Dedifferentiated amniotic fluid mesenchymal stem cell (primary cell): ENCODE results near the gene JPT1.
"Not testable (repeated sequence)": the region's sequence is repeated elsewhere in the genome, so short reads cannot be mapped to it uniquely, and the experiment has no call there.

Experiments used
- DNase-seq: peaks from one replicate; pipeline ENCODE4 v3.0.0-alpha.2; 2016; ENCODE audit errors: extremely low spot score

Gene JPT1

DNA sequence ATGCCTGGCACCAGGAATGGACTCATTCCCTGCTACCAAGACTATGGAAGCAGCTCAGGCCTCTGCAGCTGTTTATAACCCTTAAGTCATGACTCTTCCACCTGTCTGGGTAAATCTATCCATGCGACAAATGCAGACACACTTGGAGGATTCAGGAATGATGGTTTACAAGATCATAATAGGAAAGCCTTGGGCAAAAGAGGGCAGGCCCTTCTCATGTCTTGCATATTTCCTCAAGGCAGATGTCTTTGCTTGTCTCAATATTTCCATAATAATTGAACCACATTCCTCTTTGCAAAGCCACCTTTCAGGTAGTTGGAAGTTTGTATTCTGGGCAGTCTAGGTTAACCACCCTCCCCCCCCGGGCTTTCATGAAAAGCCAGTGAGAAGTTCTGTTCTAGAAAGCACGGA, 884 bp upstream of the JPT1 start:
- no peak for DNase-seq

DNA sequence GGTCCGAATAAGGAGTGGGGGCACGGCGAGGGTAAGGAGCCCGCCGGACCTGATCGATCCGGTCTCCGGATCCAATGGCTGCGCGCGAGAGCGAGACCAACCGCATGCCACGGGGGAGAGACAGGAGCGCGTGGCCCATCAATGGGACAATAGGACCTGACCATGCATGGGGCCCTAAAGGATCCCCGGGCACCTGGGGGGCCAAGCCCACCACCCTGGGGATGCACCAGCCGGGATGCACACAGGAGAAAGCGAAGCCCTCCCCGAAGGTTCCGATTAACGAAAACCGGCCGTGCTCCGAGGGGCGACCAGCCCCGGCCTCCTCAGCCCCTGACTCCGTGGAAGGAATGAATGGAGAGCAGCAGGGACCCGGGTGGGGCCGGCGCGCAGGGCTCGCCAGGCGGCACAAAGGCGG, 525 bp downstream of the JPT1 start:
- DNase-seq = no peak

DNA sequence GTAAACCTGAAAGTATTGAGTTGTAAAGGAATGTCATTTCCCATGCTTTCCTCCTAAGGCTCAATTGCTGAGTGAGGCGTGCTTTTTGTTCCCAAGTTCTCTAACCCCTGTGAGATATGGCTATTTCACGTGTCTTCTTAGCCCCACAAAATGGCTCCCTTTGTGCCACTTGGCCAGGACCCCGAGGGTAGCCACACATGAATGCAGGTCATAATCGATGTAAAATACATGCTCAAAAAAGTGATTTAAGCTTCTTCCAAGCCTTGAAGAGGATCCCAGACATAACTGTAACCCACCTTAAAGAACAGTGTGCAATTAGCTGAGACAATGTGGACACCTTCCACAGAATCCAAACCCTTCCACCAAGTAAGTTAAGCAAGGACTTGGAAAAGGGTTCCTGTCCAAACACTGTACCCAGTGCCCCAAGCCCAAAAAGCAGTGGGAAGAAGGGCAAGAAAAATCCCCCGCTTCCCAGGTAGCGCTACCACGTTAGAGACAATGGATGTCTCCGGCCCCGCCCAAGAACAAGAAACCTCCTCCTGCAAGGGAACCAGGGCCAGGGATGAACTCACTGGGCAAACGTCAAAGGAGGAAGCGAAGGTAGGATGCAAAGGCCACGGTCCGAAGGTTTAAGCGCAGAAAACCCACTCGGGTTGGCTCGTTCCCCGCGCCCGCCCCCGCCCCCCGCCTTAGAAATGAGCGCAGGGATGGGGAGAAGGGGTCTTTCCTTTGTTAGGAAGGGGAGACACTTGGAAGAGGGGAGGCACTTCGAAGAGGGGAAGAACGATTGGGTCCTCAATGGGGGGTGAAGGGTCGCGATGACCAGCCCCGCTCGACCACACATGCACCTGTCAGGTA, 1.2 kb downstream of the JPT1 start:
- no peak for DNase-seq

DNA sequence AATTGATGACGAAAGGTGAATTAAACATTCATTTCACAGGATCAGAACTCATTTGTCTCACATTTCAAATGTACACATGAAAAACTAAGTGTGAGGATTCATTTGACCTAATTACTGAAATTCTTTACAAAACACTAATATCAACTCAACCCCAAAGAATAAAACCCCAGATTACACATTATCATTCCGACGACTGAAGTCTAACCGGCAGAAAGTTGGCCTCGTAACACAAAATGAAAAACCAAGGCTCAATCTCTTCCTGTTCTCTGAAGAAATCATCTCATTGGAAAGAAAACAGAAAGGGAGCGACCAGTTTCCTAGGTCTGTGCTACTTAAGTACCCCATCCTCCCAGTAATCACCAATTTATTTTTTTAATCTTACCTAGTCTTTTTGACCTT, 1.8 kb downstream of the JPT1 start:
- no peak for DNase-seq

DNA sequence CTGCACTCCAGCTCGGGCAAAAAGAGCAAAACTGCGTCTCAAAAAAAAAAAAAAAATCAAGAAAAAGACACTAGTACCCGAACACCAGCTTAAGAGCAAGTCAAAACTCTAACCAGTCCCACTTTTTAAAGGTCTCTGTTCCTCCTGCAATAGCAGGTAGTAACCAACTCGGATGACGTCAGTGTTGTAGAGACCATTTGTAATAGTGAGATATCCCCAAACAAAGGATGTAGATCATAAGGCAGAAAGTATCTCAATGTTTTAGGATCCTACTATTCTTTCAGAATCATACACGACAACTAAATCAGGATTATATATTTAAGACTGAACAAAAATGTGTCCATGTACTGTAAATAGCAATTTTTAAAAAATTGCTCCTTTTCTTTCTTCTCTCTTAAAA, 2.4 kb downstream of the JPT1 start:
- DNase-seq = no peak

DNA sequence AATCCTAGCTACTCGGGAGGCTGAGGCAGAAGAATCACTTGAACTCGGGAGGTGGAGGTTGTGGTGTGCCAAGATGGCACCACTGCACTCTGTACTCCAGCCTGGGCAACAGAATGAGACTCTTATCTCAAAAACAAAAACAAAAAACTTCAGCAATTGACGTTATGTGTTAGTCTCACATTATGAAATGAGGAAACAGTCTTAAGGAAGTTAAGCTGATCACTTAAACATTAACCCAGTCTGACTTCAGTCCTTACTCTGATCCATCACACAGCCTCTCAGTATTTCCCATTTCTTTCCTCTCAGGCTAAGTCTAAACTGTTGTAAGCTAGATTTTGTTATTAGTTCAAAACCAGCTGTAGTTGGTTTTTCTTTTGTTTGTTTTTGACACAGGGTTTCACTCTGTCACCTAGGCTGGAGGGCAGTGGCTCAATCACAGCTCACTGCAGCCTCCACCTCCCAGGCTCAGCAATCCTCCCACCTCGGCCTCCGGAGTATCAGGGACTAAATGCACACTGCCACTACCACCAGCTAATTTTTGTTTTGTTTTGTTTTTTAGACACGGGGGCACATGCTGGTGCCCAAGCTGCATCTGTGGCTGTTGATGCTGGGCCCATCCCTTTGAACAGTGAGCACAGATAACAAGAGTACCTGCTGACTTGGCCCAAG, 6.3 kb downstream of the JPT1 start:
- DNase-seq = no peak

DNA sequence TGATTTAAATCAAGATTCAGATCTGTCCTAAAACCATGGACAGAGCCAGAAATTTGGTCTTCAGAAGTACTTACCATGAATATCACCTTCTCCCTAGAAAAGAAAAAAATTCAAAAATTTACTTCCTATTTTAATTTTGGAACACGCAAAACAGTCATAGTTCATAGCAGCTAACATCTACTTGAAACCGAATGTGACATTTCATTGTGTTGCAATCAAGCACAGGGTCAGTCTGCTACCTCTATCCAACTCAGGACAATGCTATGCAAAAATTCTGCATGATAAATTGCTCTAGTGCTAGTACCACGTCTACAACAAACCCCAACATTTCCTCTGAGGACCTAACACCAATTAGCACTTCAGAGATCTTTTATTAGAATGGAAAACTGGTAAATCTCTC, 7.7 kb downstream of the JPT1 start:
- DNase-seq = no peak

DNA sequence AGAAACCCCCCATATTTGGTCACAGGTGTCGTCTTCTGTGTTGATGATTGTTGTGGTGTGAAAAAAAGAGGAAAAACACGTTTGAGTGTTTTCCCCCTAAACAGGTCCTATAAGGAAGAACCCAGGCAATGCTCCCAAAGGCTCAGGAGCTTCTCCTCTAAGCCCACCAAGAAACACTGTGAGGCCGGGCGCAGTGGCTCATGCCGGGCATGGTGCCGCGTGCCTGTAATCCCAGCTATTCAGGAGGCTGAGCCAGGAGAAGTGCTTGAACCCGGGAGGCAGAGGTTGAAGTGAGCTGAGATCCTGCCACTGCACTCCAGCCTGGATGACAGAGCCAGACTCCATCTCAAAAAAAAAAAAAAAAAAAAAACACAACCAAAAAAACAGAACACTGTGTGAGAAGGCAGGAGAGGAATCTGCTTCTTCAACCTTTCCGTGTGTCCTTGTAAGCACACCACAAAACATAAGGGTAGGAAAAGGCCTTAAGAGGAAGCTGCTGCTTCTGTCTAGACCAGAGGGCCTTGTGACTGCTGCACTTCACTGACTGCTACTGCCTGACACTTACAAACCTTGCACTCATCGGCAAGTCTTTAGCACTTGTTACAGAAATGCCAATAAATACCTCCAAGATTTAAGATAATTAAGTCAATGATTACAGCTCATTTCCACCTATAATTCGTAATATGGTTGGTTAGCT, 9.3 kb downstream of the JPT1 start:
- no peak for DNase-seq

DNA sequence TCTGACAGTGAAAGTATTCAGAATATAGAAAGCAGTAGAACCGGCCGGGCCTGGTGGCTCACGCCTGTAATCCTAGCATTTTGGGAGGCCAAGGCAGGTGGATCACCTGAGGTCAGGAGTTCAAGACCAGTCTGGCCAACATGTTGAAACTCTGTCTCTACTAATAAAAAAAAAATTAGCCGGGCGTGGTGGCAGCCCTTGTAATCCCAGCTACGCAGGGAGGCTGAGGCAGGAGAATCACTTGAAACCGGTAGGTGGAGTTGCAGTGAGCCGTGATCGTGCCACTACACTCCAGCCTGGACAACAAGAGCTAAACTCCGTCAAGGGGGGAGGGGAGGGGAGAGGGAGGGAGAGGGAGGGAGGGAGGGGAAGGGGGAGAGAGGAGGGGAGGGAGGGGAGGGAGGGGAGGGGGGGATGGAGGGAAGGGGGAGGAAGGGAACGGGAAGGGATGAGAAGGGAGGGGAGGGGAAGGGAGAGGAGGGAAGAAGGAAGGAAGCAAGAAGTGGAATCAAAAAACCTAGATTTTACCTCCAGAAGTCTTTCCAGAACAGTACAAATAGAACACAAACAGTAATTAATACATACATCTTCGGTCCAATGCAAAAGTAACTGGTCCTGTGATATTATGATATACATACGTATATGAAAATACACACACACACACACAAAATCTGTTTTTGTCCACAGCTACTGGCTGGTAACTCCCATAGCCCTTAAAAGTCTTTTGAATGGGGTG, 11.9 kb downstream of the JPT1 start:
- no peak for DNase-seq

DNA sequence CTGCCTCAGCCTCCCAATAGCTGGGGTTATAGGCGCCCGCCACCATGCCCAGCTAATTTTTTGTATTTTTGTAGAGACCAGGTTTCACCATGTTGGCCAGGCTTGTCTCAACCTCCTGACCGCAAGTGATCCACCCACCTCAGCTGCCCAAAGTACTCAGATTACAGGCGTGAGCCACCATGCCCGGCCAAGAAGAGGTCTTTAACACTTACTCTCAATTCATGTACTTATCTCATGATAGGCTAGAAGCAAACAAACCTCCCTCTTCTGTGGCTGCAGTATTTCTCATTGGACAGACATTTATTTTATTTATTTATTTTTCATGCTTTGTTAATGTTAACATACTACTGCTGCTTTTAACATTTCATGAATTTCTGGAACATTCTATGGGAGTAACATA, 15.8 kb downstream of the JPT1 start:
- DNase-seq = no peak

DNA sequence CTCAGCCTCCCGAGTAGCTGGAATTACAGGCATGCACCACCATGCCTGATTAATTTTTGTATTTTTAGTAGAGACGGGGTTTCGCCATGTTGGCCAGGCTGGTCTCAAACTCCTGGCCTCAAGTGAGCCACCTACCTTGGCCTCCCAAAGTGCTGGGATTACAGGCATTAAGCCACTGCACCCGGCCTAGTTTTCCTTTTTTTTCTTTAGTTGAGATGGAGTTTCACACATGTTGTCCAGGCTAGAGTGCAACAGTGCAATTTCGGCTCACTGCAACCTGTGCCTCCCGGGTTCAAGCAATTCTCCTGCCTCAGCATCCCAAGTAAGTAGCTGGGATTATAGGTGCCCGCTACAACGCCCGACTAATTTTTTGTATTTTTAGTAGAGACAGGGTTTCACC, 16.6 kb downstream of the JPT1 start:
- not testable (repeated sequence) for DNase-seq

DNA sequence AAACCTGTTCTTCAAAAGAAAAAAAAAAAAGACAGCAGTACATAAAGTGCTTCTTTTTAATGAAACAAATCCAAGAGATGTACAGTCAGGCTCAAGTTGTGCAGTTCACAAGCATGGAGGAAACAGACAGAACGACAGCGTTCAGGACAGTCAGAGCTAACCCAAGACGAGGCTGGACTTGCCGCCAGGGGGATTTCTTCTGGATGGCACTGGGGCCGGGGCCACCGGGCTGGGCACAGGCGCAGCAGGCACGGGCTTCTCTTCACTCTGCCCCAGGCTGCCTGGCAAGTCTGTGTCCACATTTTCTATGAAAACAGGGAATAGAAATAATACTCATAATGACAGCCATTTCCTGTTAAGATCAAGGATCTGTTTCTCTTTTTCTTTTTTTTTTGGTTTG, 18.4 kb downstream of the JPT1 start:
- DNase-seq = no peak

DNA sequence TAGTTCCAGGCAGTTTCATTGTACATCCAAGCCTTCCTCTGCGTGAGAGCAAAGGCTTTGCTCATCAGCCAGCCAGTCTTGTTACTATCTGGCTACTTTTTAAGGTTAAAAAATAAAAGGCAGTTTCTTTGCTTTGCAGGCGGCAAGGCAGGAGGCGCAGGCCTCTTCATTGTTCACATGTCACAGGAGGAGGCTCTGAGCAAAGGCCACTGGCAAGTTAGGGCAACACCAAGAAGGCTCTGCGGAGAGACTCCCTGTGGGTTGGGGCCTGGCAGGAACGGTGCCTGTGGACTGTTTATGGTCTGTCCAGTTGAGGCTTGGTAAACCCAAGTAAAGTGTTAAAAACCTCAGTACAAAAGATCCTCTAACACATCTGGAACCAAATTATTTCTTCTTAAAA, 18.9 kb downstream of the JPT1 start:
- DNase-seq = no peak

DNA sequence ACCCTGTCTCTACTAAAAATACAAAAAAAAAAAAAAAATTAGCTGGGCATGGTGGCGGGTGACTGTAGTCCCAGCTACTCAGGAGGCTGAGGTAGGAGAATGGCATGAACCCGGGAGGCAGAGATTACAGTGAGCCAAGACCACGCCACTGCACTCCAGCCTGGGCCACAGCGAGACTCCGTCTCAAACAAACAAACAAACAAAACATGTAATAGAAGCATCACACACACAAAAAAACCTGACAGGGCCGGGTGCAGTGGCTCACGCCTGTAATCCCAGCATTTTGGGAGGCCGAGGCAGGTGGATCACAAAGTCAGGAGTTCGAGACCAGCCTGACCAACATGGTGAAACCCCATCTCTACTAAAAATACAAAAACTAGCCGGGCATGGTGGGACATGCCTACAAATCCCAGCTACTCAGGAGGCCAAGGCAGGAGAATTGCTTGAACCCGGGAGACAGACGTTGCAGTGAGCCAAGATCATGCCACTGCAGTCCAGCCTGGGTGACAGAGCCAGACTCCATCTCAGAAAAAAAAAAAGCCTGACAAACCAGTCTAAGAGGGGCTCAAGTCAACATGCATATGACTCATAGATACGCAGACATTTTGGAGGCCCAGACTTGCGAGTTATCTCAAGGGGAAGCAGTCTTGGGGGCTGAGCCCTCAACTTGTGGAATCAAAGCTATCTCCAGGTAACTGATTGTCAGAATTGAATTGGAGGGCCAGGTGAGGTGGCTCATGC, 20.5 kb downstream of the JPT1 start:
- not testable (repeated sequence) for DNase-seq

DNA sequence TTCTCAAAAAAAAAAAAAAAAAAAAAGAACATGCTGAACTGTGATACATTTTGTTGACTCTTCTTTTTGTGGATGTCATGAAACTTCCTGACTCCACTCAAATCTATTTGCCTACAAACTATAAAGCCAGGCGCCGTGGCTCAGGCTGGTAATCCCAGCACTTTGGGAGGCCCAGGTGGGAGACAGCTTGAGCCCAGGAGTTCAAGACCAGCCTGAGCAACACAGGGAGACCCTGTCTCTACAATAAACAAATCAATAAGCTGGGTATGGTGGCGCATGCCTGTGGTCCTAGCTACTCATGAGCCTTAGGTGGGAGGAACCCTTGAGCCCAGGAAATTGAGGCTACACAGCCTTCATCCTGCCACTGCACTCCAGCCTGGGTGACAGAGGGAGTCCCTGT, 21.3 kb downstream of the JPT1 start:
- DNase-seq = no peak

DNA sequence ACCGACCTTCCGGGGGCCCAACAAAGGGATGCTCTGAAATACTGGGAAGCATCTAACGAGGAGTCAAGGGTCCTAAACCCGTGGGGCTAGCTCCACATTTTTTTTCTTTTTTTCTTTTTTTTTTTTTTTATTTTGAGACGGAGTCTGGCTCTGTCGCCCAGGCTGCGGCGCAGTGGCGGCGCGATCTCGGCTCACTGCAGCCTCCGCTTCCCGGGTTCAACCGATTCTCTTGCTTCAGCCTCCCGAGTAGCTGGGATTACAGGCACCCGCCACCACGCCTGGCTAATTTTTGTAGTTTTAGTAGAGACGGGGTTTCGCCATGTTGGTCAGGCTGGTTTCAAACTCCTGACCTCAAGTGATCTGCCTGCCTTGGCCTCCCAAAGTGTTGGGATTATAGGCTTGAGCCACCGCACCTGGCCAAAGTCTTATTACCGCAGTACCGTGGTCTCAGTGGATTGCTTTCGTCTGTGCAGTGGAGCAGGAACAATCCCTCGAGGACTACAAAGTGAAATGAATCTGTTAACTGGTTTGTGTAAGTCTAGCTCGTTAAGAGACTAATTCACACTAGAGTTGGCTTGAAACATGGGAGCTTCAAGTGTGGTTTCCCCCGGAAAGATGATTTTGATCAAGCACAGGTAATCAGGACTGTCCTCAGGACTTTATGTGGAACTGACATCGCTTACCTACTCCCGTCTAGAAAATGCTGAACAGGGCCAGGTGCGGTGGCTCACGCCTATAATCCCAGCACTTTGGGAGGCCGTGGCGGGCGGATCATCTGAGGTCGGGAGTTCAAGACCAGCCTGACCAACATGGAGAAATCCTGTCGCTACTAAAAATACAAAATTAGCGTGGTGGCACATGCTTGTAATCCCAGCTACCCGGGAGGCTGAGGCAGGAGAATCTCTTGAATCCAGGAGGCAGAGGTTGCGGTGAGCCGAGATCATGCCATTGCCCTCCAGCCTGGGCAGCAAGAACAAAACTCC, 22.0 kb downstream of the JPT1 start:
- not testable (repeated sequence) for DNase-seq

DNA sequence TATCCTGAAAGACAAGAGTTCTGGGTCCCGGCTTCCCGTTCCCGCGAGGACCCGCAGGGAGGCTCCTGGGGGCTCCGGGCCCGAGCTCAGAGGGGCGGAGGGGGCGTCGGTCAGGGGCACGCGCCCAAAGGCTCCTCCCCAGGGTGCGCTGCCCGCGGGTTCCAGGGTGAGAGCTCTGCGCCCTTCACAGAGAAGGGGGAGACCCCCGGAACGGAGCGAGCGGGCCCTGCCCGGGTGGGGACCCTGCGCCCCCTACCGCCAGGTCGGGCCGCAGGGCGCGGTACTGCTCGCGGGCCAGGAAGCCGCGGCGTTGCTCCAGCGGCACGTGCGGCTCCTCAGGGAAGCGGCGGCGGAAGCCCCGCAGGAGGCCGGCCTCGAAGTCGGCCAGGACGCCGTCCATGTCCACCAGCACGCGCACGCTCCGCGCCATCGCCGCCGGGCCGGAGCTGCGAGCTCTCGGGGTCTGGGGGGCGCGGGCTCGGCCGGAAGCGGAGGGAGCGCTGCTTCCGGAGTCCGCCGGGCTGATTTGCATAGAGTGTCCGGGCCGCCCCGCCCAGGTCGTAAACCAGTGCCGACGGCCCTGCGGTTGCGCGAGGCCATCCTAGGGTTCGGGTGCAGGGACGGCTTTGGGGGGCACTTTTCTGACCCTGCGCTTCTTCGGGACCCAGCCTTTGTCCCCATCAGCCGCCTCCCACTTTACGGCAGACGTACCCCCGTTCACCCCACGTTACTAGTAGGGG, 22.9 kb downstream of the JPT1 start, which contains the start of gene NT5C:
NT5C (minus strand) TSS at position 465 of the 740 bp plus-strand sequence; CDS start at position 430, 35 bp downstream.
- DNase-seq = peak; percentile 58

DNA sequence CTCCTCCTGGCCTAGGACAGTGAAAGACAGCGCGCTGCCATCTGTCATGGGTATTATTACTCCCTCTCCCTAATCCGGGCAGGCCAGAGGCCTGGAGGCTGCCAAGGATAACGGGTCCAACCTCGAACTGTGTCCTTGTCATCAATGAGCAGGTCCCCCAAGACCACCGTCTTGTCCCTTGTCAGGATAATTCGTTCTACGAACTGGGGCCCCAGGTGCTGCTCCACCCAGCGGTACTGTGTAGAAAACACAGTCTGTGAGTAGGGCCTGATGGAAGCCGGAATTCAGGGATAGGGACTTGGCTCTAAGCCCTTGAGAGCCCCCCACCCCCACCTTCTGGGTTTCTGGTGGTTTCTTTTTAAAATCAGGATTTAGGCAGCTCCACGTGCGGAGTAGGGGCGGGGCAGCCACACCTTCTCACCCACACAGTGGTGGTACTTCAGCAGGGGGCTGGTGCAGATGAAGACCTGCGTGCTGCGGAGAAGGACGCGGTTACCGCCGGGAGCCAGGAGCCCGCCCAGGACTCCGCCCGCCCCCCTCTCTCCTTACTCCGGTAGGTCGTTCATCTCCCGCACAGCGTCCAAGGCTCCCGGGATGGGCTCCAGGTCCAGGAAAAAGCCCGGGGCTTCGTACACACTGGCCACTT, 23.6 kb downstream of the JPT1 start:
- DNase-seq = peak; percentile 27
